Measurements from ENCODE around the gene LYZL4.

LYZL4 gene

GRCh38 chr3:42376344-42376798 is 34.0 kb downstream of the LYZL4 start:
- no peaks in the 10 kb centered on the region for H3K36me3 ChIP-seq (ENCODE audit: control insufficient read depth, low read length)
- no peak overlapping the region for H3K4me2 ChIP-seq (ENCODE audit: low read length)
- H3K27ac ChIP-seq (ENCODE audit: low read depth, low read length) = no peak overlapping the region
- no peaks in the 10 kb centered on the region for H4K20me1 ChIP-seq (ENCODE audit: control insufficient read depth, insufficient read depth, low read depth, low read length)
- H3K27me3 ChIP-seq (ENCODE audit: control insufficient read depth, low read length) = no peaks in the 10 kb centered on the region
- no peaks in the 10 kb centered on the region for H3K4me1 ChIP-seq (ENCODE audit: control insufficient read depth, low read length)
- no peaks in the 10 kb centered on the region for H3K9me2 ChIP-seq (replicated peaks; ENCODE audit: control insufficient read depth, low read length)
- no peaks in the 10 kb centered on the region for H3K9me3 ChIP-seq (ENCODE audit: control insufficient read depth, insufficient read depth, low read length)
- H3K79me2 ChIP-seq (ENCODE audit: control insufficient read depth, low read length) = no peaks in the 10 kb centered on the region
- no peaks in the 10 kb centered on the region for H3F3A ChIP-seq (ENCODE audit: control insufficient read depth, insufficient read depth)
- TF ChIP-seq EZH2phosphoT487 (IDR thresholded peaks at IDR 0.05; ENCODE audit: borderline replicate concordance, low read length) (no peak), CTCF (IDR thresholded peaks at IDR 0.05; ENCODE audit: low read depth, low read length, poor library complexity, severe bottlenecking) (no peak)
- H3K4me3 ChIP-seq (ENCODE audit: low read length) = no peak overlapping the region

GRCh38 chr3:42375121-42375800 is 35.1 kb downstream of the LYZL4 start:
- no peaks in the 10 kb centered on the region for H3K36me3 ChIP-seq (ENCODE audit: control insufficient read depth, low read length)
- no peaks in the 10 kb centered on the region for H4K20me1 ChIP-seq (ENCODE audit: control insufficient read depth, insufficient read depth, low read depth, low read length)
- H3K4me2 ChIP-seq (ENCODE audit: low read length) = no peak overlapping the region
- H3F3A ChIP-seq (ENCODE audit: control insufficient read depth, insufficient read depth) = no peaks in the 10 kb centered on the region
- H3K27me3 ChIP-seq (ENCODE audit: control insufficient read depth, low read length) = no peaks in the 10 kb centered on the region
- no peaks in the 10 kb centered on the region for H3K79me2 ChIP-seq (ENCODE audit: control insufficient read depth, low read length)
- no peaks in the 10 kb centered on the region for H3K9me3 ChIP-seq (ENCODE audit: control insufficient read depth, insufficient read depth, low read length)
- no peaks in the 10 kb centered on the region for H3K9me2 ChIP-seq (replicated peaks; ENCODE audit: control insufficient read depth, low read length)
- no peak overlapping the region for H3K4me3 ChIP-seq (ENCODE audit: low read length)
- TF ChIP-seq CTCF (IDR thresholded peaks at IDR 0.05; ENCODE audit: low read depth, low read length, poor library complexity, severe bottlenecking) (no peak), EZH2phosphoT487 (IDR thresholded peaks at IDR 0.05; ENCODE audit: borderline replicate concordance, low read length) (no peak)
- no peak overlapping the region for H3K27ac ChIP-seq (ENCODE audit: low read depth, low read length)
- no peaks in the 10 kb centered on the region for H3K4me1 ChIP-seq (ENCODE audit: control insufficient read depth, low read length)

- H3K79me2 ChIP-seq (ENCODE audit: control insufficient read depth, low read length) = no peaks in the 10 kb centered on the region
- H4K20me1 ChIP-seq (ENCODE audit: control insufficient read depth, insufficient read depth, low read depth, low read length) = no peaks in the 10 kb centered on the region
- no peak overlapping the region for H3K4me3 ChIP-seq (ENCODE audit: low read length)
- no peaks in the 10 kb centered on the region for H3F3A ChIP-seq (ENCODE audit: control insufficient read depth, insufficient read depth)
- TF ChIP-seq EZH2phosphoT487 (IDR thresholded peaks at IDR 0.05; ENCODE audit: borderline replicate concordance, low read length) = no peak
- TF ChIP-seq CTCF (IDR thresholded peaks at IDR 0.05; ENCODE audit: low read depth, low read length, poor library complexity, severe bottlenecking) = no peak
- no peaks in the 10 kb centered on the region for H3K9me2 ChIP-seq (replicated peaks; ENCODE audit: control insufficient read depth, low read length)
- no peak overlapping the region for H3K4me2 ChIP-seq (ENCODE audit: low read length)
- no peaks in the 10 kb centered on the region for H3K9me3 ChIP-seq (ENCODE audit: control insufficient read depth, insufficient read depth, low read length)
- H3K27me3 ChIP-seq (ENCODE audit: control insufficient read depth, low read length) = no peaks in the 10 kb centered on the region
- no peaks in the 10 kb centered on the region for H3K4me1 ChIP-seq (ENCODE audit: control insufficient read depth, low read length)
- no peak overlapping the region for H3K27ac ChIP-seq (ENCODE audit: low read depth, low read length)
- no peaks in the 10 kb centered on the region for H3K36me3 ChIP-seq (ENCODE audit: control insufficient read depth, low read length)
These were observed 38.6 kb downstream of the LYZL4 start for GRCh38 chr3:42371776-42372175.
